Activated naive CD8-positive, alpha-beta T cell treated with anti-CD3 and anti-CD28 coated beads, Interleukin-2, amount 50 U/mL, for 24 hours (primary cell): ENCODE results near the gene RHEX.
"Not testable (repeated sequence)": the region's sequence is repeated elsewhere in the genome, so short reads cannot be mapped to it uniquely, and the experiment has no call there.

Source experiments
- ATAC-seq: fragments of 150-1000 bp; cut with Tn5 transposase; one replicate; pipeline ENCODE4 v1.10.0; 2021
- DNase-seq: peaks from one replicate; pipeline ENCODE4 v3.0.0; 2021
- H3K27ac Mint-ChIP-seq: one replicate; pipeline ENCODE4 v1.8.0; 2021; ENCODE audit warnings: mild to moderate bottlenecking, mixed read lengths
- H3K27me3 Mint-ChIP-seq: one replicate; pipeline ENCODE4 v1.8.0; 2021; ENCODE audit warnings: mixed read lengths
- H3K36me3 Mint-ChIP-seq: one replicate; pipeline ENCODE4 v1.8.0; 2021; ENCODE audit warnings: low read depth, mixed read lengths
- H3K4me1 Mint-ChIP-seq: one replicate; pipeline ENCODE4 v1.8.0; 2021; ENCODE audit warnings: mixed read lengths
- H3K4me3 Mint-ChIP-seq: one replicate; pipeline ENCODE4 v1.8.0; 2021; ENCODE audit warnings: mild to moderate bottlenecking, moderate library complexity, mixed read lengths
- H3K9me3 Mint-ChIP-seq: one replicate; pipeline ENCODE4 v1.8.0; 2021; ENCODE audit warnings: mixed read lengths

Gene RHEX

GRCh38 chr1:206052919-206053610 lies at the start of gene RHEX:
Gene RHEX, plus strand, starts transcription at chr1:206053173. Its CDS starts 44,656 bp downstream, at chr1:206097829.
- not testable (repeated sequence) for ATAC-seq, H3K9me3 Mint-ChIP-seq, H3K36me3 Mint-ChIP-seq, H3K27me3 Mint-ChIP-seq, DNase-seq
- peak within 1 kb of the TSS; percentile 82 for H3K27ac Mint-ChIP-seq
- peaks cover 51% of the 10 kb centered on the region for H3K4me1 Mint-ChIP-seq
- peak within 1 kb of the TSS; percentile 29 for H3K4me3 Mint-ChIP-seq

DNA sequence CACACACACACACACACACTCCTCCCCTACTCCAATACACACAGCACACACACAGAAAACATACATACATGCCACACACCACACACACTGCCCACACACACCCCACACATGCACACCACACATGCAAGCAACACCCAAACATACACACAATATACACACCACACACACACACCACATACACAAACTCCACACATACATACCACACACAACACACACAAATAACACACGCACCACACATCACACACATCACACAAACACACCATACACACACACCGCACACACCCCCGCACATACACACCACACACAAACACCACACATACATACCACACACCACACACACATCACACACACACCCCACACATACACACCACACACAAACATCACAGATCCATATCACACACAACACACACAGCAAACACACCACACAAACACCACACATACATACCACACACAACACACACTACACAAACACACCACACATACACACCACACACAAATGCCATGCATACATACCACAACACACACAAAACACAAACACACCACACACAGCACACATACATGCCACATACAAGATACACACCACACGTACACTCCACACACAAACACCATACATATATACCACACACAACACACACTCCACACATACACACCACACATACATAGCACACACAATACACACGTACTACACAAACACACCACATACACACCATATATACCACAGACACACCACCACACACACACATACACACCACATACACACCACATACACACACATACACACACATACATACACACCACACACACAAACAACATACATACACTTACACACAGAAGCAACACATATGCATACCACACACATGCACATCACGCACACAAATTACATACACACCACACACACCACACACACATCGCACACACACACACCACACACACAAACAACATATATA lies 48.8 kb upstream of the RHEX start:
- Mint-ChIP-seq H3K27ac (no peak overlapping the region), H3K9me3 (no peaks in the 10 kb centered on the region)
- DNase-seq: no peak

GRCh38 chr1:206004826-206005225 lies 48.1 kb upstream of the RHEX start:
- DNase-seq (no peak), ATAC-seq (no peak)
- Mint-ChIP-seq H3K36me3 (no peaks in the 10 kb centered on the region), H3K27ac (no peak overlapping the region), H3K27me3 (peaks cover 6% of the 10 kb centered on the region), H3K4me3 (no peak overlapping the region), H3K4me1 (peaks cover 38% of the 10 kb centered on the region), H3K9me3 (no peaks in the 10 kb centered on the region)

More for the DNA sequence above, 48.8 kb upstream of the RHEX start:
- no peak for ATAC-seq
- peaks cover 38% of the 10 kb centered on the region for H3K4me1 Mint-ChIP-seq
- no peak overlapping the region for H3K4me3 Mint-ChIP-seq
- no peaks in the 10 kb centered on the region for H3K36me3 Mint-ChIP-seq
- H3K27me3 Mint-ChIP-seq: peaks cover 6% of the 10 kb centered on the region

DNA sequence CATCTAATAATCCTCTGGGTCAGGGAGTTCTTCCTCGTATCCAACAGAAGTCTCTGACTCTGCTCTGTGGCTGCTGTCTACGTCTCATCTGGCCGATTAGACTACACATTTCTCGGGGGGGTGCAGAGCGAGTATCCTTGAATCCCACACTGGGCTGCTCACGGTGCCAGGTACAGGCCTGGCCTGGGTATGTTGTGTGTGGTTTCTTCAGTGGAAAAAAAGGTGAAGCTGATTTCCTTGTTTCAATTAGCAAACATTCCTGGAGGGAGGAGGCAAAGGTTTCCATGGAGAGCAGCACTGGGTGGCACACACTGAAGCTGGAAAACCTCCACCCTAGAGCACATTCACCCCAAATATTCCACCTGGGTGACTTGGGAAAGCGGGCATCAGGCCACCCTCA lies 47.7 kb upstream of the RHEX start:
- no peak for ATAC-seq
- H3K36me3 Mint-ChIP-seq: no peaks in the 10 kb centered on the region
- no peak for DNase-seq
- no peaks in the 10 kb centered on the region for H3K9me3 Mint-ChIP-seq
- H3K4me1 Mint-ChIP-seq: peaks cover 34% of the 10 kb centered on the region
- H3K4me3 Mint-ChIP-seq: no peak overlapping the region
- no peak overlapping the region for H3K27ac Mint-ChIP-seq
- peaks cover 6% of the 10 kb centered on the region for H3K27me3 Mint-ChIP-seq

GRCh38 chr1:206005778-206006180 lies 47.2 kb upstream of the RHEX start:
- Mint-ChIP-seq H3K4me1 (peaks cover 32% of the 10 kb centered on the region), H3K36me3 (no peaks in the 10 kb centered on the region), H3K4me3 (no peak overlapping the region), H3K9me3 (no peaks in the 10 kb centered on the region), H3K27me3 (peaks cover 6% of the 10 kb centered on the region), H3K27ac (no peak overlapping the region)
- DNase-seq: no peak
- ATAC-seq: no peak

DNA sequence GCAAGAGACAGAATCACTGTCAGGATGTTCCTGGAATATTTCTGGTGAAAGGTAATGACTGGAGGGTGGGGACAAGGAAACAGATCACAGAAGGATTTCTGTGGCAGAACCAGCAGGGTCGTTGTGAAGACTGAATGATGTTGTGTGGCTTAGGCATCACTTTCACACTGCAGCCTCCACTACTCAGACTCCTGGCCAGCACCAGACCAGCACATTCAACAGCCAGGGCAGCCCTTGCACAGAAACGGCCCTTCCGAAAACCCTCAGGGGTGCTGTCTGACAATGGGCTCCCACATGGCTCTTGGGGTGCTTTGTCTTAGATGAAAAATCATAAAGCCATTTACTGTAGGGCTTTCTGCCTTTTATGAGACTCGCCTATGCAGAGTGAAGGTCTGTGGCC lies 46.0 kb upstream of the RHEX start:
- no peak for ATAC-seq
- Mint-ChIP-seq H3K27ac (no peak overlapping the region), H3K27me3 (peaks cover 6% of the 10 kb centered on the region), H3K36me3 (no peaks in the 10 kb centered on the region), H3K9me3 (no peaks in the 10 kb centered on the region), H3K4me3 (no peak overlapping the region), H3K4me1 (peaks cover 33% of the 10 kb centered on the region)
- DNase-seq: no peak

DNA sequence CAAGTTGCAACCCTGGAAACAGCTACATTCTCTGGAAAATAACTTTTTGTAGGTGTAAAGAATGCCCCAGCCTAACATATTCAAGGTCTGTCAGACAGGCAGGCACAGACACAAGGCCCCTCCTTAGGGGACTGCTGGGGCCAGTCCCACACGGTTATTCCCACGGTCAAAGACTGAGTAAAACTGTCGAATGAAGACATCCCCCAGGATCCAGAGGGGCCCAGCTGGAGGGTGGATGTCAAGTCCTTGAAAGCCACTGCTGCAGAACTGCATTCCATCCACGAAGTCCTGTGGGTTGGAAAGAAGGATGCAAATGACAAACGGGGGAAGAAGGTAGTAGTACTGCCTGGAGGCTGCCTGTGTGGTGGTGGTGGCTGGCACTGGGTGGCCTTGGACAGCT lies 42.9 kb upstream of the RHEX start:
- ATAC-seq (no peak), DNase-seq (no peak)
- H3K4me3 Mint-ChIP-seq: no peak overlapping the region
- H3K36me3 Mint-ChIP-seq: no peaks in the 10 kb centered on the region
- H3K4me1 Mint-ChIP-seq: peaks cover 31% of the 10 kb centered on the region
- no peak overlapping the region for H3K27ac Mint-ChIP-seq
- no peaks in the 10 kb centered on the region for H3K9me3 Mint-ChIP-seq
- H3K27me3 Mint-ChIP-seq: peaks cover 6% of the 10 kb centered on the region

GRCh38 chr1:206011057-206011456 lies 41.9 kb upstream of the RHEX start:
- Mint-ChIP-seq H3K36me3 (no peaks in the 10 kb centered on the region), H3K4me1 (peaks cover 31% of the 10 kb centered on the region), H3K9me3 (no peaks in the 10 kb centered on the region), H3K27me3 (peaks cover 4% of the 10 kb centered on the region), H3K4me3 (no peak overlapping the region), H3K27ac (peak overlapping the region; percentile 61)
- peak; percentile 35 for ATAC-seq
- DNase-seq: peak; percentile 23

DNA sequence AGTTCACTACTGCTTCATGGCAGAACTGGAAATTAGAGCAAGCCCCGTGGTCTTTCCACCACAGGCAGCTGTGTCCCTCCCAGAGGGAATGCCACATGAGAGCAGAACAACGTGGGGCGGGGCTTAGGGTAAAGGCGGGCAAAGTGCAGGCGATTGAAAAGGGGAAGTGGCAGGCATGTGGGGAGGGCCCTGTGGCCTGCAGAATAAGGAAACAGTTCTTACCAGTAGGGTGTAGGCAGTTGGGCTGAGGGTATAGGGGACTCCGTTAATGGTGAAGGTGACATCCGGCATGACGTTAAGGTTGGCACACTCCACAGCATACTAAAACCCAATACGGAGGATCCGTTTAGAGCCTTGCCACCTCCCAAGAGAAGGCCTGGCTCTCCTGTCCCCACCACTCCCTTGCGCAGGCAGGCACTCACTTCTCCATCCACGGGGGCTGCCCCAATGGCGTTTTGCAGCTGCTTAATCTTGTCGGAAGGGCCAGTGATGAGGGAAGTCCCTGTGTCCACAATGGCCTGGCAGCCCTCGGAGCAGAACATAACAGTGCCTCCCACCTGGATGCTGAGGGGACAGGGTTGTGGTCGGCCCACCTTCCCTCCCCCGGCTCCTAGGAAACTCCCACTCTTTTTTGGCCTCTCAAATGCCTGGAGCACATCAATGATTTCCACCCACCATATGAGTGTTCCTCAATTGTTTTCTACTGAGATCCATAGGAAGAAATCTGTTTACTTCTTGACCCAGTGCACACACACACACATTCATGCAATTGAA lies 40.7 kb upstream of the RHEX start:
- peak overlapping the region; percentile 45 for H3K27ac Mint-ChIP-seq
- ATAC-seq: peak; percentile 90
- DNase-seq: peak; percentile 61
- no peaks in the 10 kb centered on the region for H3K9me3 Mint-ChIP-seq
- H3K4me1 Mint-ChIP-seq: peaks cover 31% of the 10 kb centered on the region
- H3K4me3 Mint-ChIP-seq: peak overlapping the region; percentile 21
- peaks cover 2% of the 10 kb centered on the region for H3K27me3 Mint-ChIP-seq
- no peaks in the 10 kb centered on the region for H3K36me3 Mint-ChIP-seq

DNA sequence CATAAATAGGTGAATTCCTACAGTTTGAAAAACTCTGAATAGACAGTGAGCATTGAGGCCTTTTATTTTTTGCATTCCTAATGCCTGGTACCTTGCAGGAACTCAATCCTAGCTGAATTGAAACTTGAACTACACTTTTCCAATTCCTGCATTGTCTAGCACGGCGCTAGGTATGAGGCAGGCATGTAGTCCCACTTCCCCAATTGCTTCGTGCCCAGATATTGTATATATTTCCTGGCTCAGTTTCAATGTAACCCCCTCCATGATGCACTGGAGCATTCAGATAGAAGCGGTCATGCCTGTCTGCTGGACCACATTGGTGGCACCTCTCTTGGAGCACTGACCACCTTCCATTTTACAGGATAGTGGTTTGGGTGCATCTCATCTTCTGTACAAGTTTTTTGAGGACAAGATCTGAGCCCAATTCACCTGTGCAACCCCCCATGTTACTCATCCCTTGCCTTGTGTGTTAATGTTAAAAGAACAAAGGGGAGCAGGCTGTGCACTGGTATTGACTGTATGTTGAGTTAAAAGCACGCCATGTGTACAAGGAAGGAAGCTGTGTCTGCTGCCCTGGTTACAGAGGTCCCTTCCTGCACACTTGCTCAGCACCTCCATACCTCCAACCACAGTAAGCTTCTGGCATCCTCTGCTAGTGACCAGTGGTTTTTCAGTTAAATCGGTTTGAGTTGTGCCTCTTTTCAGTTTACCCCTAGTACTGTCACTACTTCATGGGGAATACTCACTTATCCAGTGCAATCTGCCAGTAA lies 39.8 kb upstream of the RHEX start:
- H3K4me3 Mint-ChIP-seq: no peak overlapping the region
- H3K9me3 Mint-ChIP-seq: no peaks in the 10 kb centered on the region
- DNase-seq (no peak), ATAC-seq (no peak)
- no peaks in the 10 kb centered on the region for H3K36me3 Mint-ChIP-seq
- H3K27me3 Mint-ChIP-seq: no peaks in the 10 kb centered on the region
- H3K27ac Mint-ChIP-seq: no peak overlapping the region
- H3K4me1 Mint-ChIP-seq: peaks cover 31% of the 10 kb centered on the region

DNA sequence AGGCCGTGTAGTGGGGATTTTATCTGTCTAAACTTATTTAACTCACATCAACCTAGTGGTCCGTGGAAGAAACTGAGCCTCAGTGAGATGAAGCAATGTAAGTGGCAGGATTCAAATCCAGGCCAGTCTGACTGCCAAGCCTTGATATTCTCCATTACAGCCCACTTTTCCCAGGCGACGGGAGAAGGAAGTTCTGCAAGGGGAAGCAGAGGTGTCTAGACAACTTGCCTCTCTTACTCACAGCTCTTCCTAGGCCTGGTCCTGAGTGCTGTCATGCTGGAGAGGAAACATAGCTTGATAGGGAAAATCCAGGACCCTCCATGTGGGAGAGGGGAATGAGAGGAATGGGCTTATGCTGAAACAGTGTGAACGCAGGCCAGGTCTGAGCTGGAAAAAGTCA lies 38.4 kb upstream of the RHEX start:
- no peak overlapping the region for H3K27ac Mint-ChIP-seq
- ATAC-seq (no peak), DNase-seq (no peak)
- H3K4me1 Mint-ChIP-seq: peaks cover 31% of the 10 kb centered on the region
- H3K27me3 Mint-ChIP-seq: no peaks in the 10 kb centered on the region
- H3K4me3 Mint-ChIP-seq: no peak overlapping the region
- no peaks in the 10 kb centered on the region for H3K36me3 Mint-ChIP-seq
- no peaks in the 10 kb centered on the region for H3K9me3 Mint-ChIP-seq

DNA sequence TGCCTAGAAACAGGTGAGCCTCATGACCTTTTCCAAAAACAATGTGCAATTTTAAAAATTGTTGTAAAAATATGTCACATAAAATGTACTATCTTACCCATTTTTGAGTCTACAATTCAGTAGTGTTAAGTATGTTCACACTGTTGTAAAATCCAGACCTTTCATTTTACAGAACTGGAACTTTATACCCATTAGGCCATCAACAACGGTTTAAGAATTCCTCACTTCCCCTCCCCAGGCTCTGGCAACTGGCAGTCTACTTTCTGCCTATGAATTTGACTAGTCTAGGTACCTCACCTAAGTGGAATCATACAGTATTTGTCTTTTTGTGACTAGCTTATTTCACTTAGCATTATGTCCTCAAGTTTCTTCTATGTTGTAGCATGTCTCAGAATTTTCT lies 37.9 kb upstream of the RHEX start:
- Mint-ChIP-seq H3K9me3 (no peaks in the 10 kb centered on the region), H3K4me1 (peaks cover 31% of the 10 kb centered on the region), H3K4me3 (no peak overlapping the region), H3K27ac (no peak overlapping the region), H3K36me3 (no peaks in the 10 kb centered on the region), H3K27me3 (no peaks in the 10 kb centered on the region)
- DNase-seq (no peak), ATAC-seq (no peak)

- Mint-ChIP-seq H3K36me3 (no peaks in the 10 kb centered on the region), H3K4me3 (no peak overlapping the region), H3K4me1 (peaks cover 6% of the 10 kb centered on the region), H3K9me3 (no peaks in the 10 kb centered on the region), H3K27ac (no peak overlapping the region), H3K27me3 (peaks cover 8% of the 10 kb centered on the region)
- DNase-seq (no peak), ATAC-seq (no peak)
Observed at GRCh38 chr1:206020393-206021007, 32.5 kb upstream of the RHEX start.
